DOHH2 (cell line): ENCODE data around the gene CLK4.

Experiments used
- EZH2phosphoT487 ChIP-seq: fragments of 200-600 bp; sonication (generic); IDR thresholded peaks from 2 replicates; pipeline ENCODE4 v1.6.1; 2017; ENCODE audit warnings: borderline replicate concordance, mild to moderate bottlenecking, antibody characterized with exemption, low read length, moderate library complexity, mixed read lengths
- TF ChIP-seq, protein P1 (sequence below): fragments of 200-600 bp; sonication (generic); IDR thresholded peaks from one replicate; pipeline ENCODE4 v1.5.1; 2014; ENCODE audit warnings: antibody characterized with exemption, mild to moderate bottlenecking, low read depth, low read length; ENCODE audit not compliant: poor library complexity, severe bottlenecking

DNA sequence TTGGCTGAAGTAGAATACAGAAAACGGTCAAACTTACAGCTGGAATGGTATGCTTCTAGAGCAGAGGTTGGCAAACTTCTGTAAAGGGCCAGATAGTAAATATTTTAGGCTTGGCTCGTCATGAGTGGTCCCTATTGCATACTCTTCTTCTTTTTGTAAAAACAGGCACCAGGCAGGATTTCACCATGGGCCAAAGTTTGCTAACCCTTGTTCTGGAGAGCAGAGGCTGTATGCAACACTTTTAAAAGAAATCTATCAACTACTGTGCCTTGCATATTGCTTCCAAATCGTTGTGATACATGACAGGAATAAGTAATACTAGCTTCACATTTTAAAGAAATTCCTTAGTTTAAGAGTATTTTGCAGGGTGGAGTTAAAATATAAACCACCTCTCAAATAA lies 21.1 kb downstream of the CLK4 start:
- TF ChIP-seq, protein P1, sequence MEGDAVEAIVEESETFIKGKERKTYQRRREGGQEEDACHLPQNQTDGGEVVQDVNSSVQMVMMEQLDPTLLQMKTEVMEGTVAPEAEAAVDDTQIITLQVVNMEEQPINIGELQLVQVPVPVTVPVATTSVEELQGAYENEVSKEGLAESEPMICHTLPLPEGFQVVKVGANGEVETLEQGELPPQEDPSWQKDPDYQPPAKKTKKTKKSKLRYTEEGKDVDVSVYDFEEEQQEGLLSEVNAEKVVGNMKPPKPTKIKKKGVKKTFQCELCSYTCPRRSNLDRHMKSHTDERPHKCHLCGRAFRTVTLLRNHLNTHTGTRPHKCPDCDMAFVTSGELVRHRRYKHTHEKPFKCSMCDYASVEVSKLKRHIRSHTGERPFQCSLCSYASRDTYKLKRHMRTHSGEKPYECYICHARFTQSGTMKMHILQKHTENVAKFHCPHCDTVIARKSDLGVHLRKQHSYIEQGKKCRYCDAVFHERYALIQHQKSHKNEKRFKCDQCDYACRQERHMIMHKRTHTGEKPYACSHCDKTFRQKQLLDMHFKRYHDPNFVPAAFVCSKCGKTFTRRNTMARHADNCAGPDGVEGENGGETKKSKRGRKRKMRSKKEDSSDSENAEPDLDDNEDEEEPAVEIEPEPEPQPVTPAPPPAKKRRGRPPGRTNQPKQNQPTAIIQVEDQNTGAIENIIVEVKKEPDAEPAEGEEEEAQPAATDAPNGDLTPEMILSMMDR = no peak
- TF ChIP-seq EZH2phosphoT487 = no peak
